WTC11 (cell line): ENCODE data around the gene TMEM165.

ENCODE experiments used
- CREB1 ChIP-seq: sonication (generic); formaldehyde crosslinking; IDR thresholded peaks from 2 replicates; pipeline ENCODE4 v1.8.0; 2023; ENCODE audit warnings: mild to moderate bottlenecking, missing genetic modification reagents
- CTCF ChIP-seq: fragments of 200-600 bp; IDR thresholded peaks from 2 replicates; pipeline ENCODE4 v1.8.0; 2022; ENCODE audit warnings: antibody characterized with exemption
- E2F4 ChIP-seq: sonication (generic); formaldehyde crosslinking; IDR thresholded peaks from 2 replicates; pipeline ENCODE4 v1.8.1; 2022; ENCODE audit warnings: low read depth, mild to moderate bottlenecking, moderate library complexity, missing genetic modification reagents, borderline replicate concordance
- E2F5 ChIP-seq: sonication (generic); formaldehyde crosslinking; IDR thresholded peaks from 2 replicates; pipeline ENCODE4 v1.8.1; 2022; ENCODE audit warnings: mild to moderate bottlenecking, moderate library complexity, missing genetic modification reagents
- ESRRA ChIP-seq: sonication (generic); formaldehyde crosslinking; IDR thresholded peaks from 2 replicates; pipeline ENCODE4 v1.8.1; 2022; ENCODE audit warnings: mild to moderate bottlenecking, missing genetic modification reagents, borderline replicate concordance
- MAX ChIP-seq: sonication (generic); formaldehyde crosslinking; IDR thresholded peaks from 2 replicates; pipeline ENCODE4 v1.8.0; 2022; ENCODE audit warnings: mild to moderate bottlenecking, missing genetic modification reagents
- NR3C1 ChIP-seq: sonication (generic); formaldehyde crosslinking; conservative IDR thresholded peaks from 2 replicates; pipeline ENCODE4 v1.8.1; 2023; ENCODE audit warnings: low read depth, mild to moderate bottlenecking, missing genetic modification reagents
- SMAD3 ChIP-seq: sonication (generic); formaldehyde crosslinking; IDR thresholded peaks from 2 replicates; pipeline ENCODE4 v1.8.0; 2022; ENCODE audit warnings: missing genetic modification reagents, mild to moderate bottlenecking, borderline replicate concordance
- SOX15 ChIP-seq: fragments of 250-450 bp; sonication (Bioruptor Pico); IDR thresholded peaks from 2 replicates; pipeline ENCODE4 v1.9.0; 2021; ENCODE audit warnings: mild to moderate bottlenecking
- SP1 ChIP-seq: sonication (generic); formaldehyde crosslinking; conservative IDR thresholded peaks from 2 replicates; pipeline ENCODE4 v1.8.1; 2022; ENCODE audit warnings: missing genetic modification reagents
- ZNF232 ChIP-seq: sonication (generic); formaldehyde crosslinking; IDR thresholded peaks from 2 replicates; pipeline ENCODE4 v1.8.0; 2022; ENCODE audit warnings: mild to moderate bottlenecking, missing genetic modification reagents
- ZNF425 ChIP-seq: fragments of 250-450 bp; sonication (Bioruptor Pico); conservative IDR thresholded peaks from 2 replicates; pipeline ENCODE4 v1.9.0; 2021; ENCODE audit warnings: mild to moderate bottlenecking

- TF ChIP-seq CTCF = no peak
- TF ChIP-seq ZNF232 = no peak
- TF ChIP-seq SP1 (CRISPR knock-in tag) = no peak
- no peak for TF ChIP-seq ESRRA
- TF ChIP-seq ZNF425 (CRISPR knock-in tag) = no peak
- no peak for TF ChIP-seq SOX15 (CRISPR knock-in tag)
- no peak for TF ChIP-seq CREB1 (CRISPR knock-in tag)
- no peak for TF ChIP-seq NR3C1 (CRISPR knock-in tag)
- no peak for TF ChIP-seq E2F4 (CRISPR knock-in tag)
- no peak for TF ChIP-seq MAX
- TF ChIP-seq SMAD3 (CRISPR knock-in tag) = no peak
- no peak for TF ChIP-seq E2F5 (CRISPR knock-in tag)
Measured at GRCh38 chr4:55437356-55437796, 41.6 kb downstream of the TMEM165 start.
